ENCODE data around the gene NFYC.

Gene NFYC

DNA sequence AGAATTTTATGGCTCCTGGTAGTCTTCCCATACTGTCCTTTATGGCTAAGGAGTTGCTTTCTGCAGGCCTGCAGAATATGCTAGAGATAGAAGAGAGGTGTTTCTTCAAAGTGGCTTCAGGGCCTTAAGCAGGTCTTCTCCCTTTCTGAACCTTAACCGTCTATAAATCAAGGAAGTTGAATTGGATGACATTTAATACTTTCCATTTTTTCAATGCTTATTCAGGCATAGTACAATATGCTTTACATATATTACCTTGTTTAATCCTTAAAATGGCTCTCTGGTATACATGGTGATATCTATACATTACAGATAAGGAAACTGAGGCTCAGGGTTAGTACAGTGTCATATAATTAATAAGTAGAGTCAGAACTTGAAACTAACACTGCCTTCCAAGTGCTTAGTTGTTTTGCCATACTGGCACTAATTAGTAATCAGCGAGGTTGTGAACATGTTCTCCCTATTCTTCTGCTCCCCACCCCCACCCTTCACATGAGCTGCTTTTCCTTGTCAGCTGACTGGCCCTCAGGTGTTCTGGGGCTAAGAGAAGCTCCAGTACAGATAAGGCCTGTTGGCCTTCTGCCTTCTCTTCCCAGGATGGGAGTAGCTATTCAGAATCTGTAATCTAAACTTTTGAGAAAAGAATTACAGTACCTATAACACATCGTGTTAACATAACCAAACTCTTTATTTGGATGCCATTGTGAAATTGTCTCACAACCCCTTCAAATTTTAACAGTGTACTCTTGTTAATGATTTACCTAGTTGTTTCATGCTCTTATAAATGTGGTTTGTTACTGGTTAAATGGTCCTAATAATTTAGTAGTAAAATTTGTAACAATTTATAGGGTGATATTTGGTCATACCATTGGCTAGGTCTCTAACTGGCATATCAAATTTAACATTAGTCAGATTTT is 13.6 kb downstream of the NFYC start:
- H3K4me1 ChIP-seq (ENCODE audit: control insufficient read depth, insufficient read depth, low read length): no peaks in the 10 kb centered on the region
- H3K27ac ChIP-seq (ENCODE audit: insufficient read depth, low read depth, low read length, poor library complexity, severe bottlenecking): no peak overlapping the region
- no peaks in the 10 kb centered on the region for H3K27me3 ChIP-seq (ENCODE audit: control insufficient read depth, insufficient read depth, low read length, poor library complexity, severe bottlenecking)
- H3K36me3 ChIP-seq (ENCODE audit: control insufficient read depth, insufficient read depth, low read length): no peaks in the 10 kb centered on the region
- H3K4me3 ChIP-seq (ENCODE audit: insufficient read depth, low read depth, low read length): no peak overlapping the region
- WGBS, 2 experiments: 81 to 88% methylated on average over 1 to 3 of the region's 3 CpGs
- no peaks in the 10 kb centered on the region for H3K9me3 ChIP-seq (ENCODE audit: control insufficient read depth, low read length)

- no peaks in the 10 kb centered on the region for H3K9me3 ChIP-seq (ENCODE audit: control insufficient read depth, low read length)
- H3K4me1 ChIP-seq (ENCODE audit: control insufficient read depth, insufficient read depth, low read length): no peaks in the 10 kb centered on the region
- no peaks in the 10 kb centered on the region for H3K27me3 ChIP-seq (ENCODE audit: control insufficient read depth, insufficient read depth, low read length, poor library complexity, severe bottlenecking)
- no peak overlapping the region for H3K4me3 ChIP-seq (ENCODE audit: insufficient read depth, low read depth, low read length)
- no peak overlapping the region for H3K27ac ChIP-seq (ENCODE audit: insufficient read depth, low read depth, low read length, poor library complexity, severe bottlenecking)
- no peaks in the 10 kb centered on the region for H3K36me3 ChIP-seq (ENCODE audit: control insufficient read depth, insufficient read depth, low read length)
- 93 to 96% methylated on average over 4 of the region's 4 CpGs for WGBS, 2 experiments
Measured at GRCh38 chr1:40706626-40707025, 15.1 kb downstream of the NFYC start.

DNA sequence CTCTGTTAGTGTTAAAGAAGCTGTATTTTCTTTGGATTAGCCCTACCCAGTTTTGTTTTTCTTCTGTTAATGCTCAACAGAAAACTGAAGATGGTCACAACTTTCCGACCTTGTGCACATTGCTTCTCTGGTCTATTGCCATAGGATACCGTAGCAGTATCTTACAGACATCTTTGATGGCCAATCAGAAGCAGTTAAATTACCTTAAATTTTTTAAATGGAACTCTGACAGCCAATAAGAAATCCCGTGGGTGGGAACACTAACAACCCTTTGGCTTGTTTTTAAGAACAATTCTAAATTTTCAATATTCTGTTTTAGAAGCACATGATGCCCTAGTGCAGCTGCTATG is 17.2 kb downstream of the NFYC start:
- no peaks in the 10 kb centered on the region for H3K4me1 ChIP-seq (ENCODE audit: control insufficient read depth, insufficient read depth, low read length)

GRCh38 chr1:40709100-40709801 is 17.7 kb downstream of the NFYC start:
- peaks cover 2% of the 10 kb centered on the region for H3K36me3 ChIP-seq (ENCODE audit: control insufficient read depth, insufficient read depth, low read length)
- peak overlapping the region; percentile 71 for H3K4me3 ChIP-seq (ENCODE audit: insufficient read depth, low read depth, low read length)
- H3K27me3 ChIP-seq (ENCODE audit: control insufficient read depth, insufficient read depth, low read length, poor library complexity, severe bottlenecking): no peaks in the 10 kb centered on the region
- peak overlapping the region; percentile 87 for H3K27ac ChIP-seq (ENCODE audit: insufficient read depth, low read depth, low read length, poor library complexity, severe bottlenecking)
- H3K4me1 ChIP-seq (ENCODE audit: control insufficient read depth, insufficient read depth, low read length): no peaks in the 10 kb centered on the region
- H3K9me3 ChIP-seq (ENCODE audit: control insufficient read depth, low read length): no peaks in the 10 kb centered on the region
- WGBS, 2 experiments: 0 to 1% methylated on average over 10 of the region's 10 CpGs

More for the DNA sequence above, 17.2 kb downstream of the NFYC start:
- 0 to 8% methylated on average over 3 of the region's 3 CpGs for WGBS, 2 experiments
- no peaks in the 10 kb centered on the region for H3K9me3 ChIP-seq (ENCODE audit: control insufficient read depth, low read length)
- peak overlapping the region; percentile 71 for H3K4me3 ChIP-seq (ENCODE audit: insufficient read depth, low read depth, low read length)
- peak overlapping the region; percentile 87 for H3K27ac ChIP-seq (ENCODE audit: insufficient read depth, low read depth, low read length, poor library complexity, severe bottlenecking)
- no peaks in the 10 kb centered on the region for H3K27me3 ChIP-seq (ENCODE audit: control insufficient read depth, insufficient read depth, low read length, poor library complexity, severe bottlenecking)
- H3K36me3 ChIP-seq (ENCODE audit: control insufficient read depth, insufficient read depth, low read length): peaks cover 2% of the 10 kb centered on the region

GRCh38 chr1:40709802-40710278 is 18.3 kb downstream of the NFYC start:
- H3K4me3 ChIP-seq (ENCODE audit: insufficient read depth, low read depth, low read length): peak overlapping the region; percentile 71
- WGBS, 2 experiments: 9% methylated on average over 2 to 3 of the region's 3 CpGs
- H3K4me1 ChIP-seq (ENCODE audit: control insufficient read depth, insufficient read depth, low read length): no peaks in the 10 kb centered on the region
- peaks cover 2% of the 10 kb centered on the region for H3K36me3 ChIP-seq (ENCODE audit: control insufficient read depth, insufficient read depth, low read length)
- H3K27me3 ChIP-seq (ENCODE audit: control insufficient read depth, insufficient read depth, low read length, poor library complexity, severe bottlenecking): no peaks in the 10 kb centered on the region
- peak overlapping the region; percentile 87 for H3K27ac ChIP-seq (ENCODE audit: insufficient read depth, low read depth, low read length, poor library complexity, severe bottlenecking)
- H3K9me3 ChIP-seq (ENCODE audit: control insufficient read depth, low read length): no peaks in the 10 kb centered on the region

DNA sequence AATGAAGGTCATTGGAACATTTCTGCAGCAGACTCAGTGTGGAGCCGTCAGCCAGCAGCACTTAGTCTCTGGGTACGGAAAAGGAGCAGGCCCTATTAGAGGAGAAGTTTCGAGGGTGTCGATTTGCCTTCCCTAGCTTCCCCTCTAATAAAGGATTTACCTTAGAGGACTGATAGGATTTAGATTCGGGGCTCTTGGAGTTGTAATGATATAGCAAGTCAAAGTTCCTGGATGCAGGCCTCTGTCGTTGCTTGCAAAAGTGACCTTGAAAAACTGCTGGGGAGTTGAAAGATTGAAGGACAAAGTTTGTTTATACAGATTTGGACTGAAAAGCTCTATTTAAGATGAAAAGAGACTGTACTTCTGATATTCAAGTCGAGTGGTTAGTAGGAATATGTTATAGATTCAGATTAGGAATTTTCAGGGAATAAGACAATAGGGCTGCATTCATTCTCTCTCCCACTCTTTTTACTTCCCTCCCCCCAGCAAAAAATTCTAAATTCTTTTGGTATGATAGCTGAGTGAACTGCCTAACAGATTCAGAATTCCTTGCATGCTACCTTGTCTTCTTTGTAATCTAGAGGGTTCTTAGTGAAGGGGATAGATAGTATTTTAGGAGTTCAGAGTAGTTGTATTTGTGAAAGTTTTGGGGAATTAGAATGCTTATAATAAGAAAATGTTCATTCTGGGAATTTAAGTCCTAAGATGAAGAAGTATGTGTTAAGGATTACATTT is 19.2 kb downstream of the NFYC start:
- 17 to 18% methylated on average over 7 of the region's 7 CpGs for WGBS, 2 experiments
- peak overlapping the region; percentile 71 for H3K4me3 ChIP-seq (ENCODE audit: insufficient read depth, low read depth, low read length)
- H3K27ac ChIP-seq (ENCODE audit: insufficient read depth, low read depth, low read length, poor library complexity, severe bottlenecking): peak overlapping the region; percentile 31
- no peaks in the 10 kb centered on the region for H3K27me3 ChIP-seq (ENCODE audit: control insufficient read depth, insufficient read depth, low read length, poor library complexity, severe bottlenecking)
- H3K4me1 ChIP-seq (ENCODE audit: control insufficient read depth, insufficient read depth, low read length): no peaks in the 10 kb centered on the region
- H3K9me3 ChIP-seq (ENCODE audit: control insufficient read depth, low read length): no peaks in the 10 kb centered on the region
- H3K36me3 ChIP-seq (ENCODE audit: control insufficient read depth, insufficient read depth, low read length): peaks cover 2% of the 10 kb centered on the region

- Histone ChIP-seq H3K27me3 (ENCODE audit: control insufficient read depth, insufficient read depth, low read length, poor library complexity, severe bottlenecking) (no peaks in the 10 kb centered on the region), H3K36me3 (ENCODE audit: control insufficient read depth, insufficient read depth, low read length) (peaks cover 2% of the 10 kb centered on the region), H3K9me3 (ENCODE audit: control insufficient read depth, low read length) (no peaks in the 10 kb centered on the region), H3K27ac (ENCODE audit: insufficient read depth, low read depth, low read length, poor library complexity, severe bottlenecking) (no peak overlapping the region), H3K4me3 (ENCODE audit: insufficient read depth, low read depth, low read length) (peak overlapping the region; percentile 71), H3K4me1 (ENCODE audit: control insufficient read depth, insufficient read depth, low read length) (no peaks in the 10 kb centered on the region)
- WGBS, 2 experiments: 72 to 86% methylated on average over 2 to 3 of the region's 3 CpGs
Measured at GRCh38 chr1:40711465-40712404, 20.2 kb downstream of the NFYC start.

DNA sequence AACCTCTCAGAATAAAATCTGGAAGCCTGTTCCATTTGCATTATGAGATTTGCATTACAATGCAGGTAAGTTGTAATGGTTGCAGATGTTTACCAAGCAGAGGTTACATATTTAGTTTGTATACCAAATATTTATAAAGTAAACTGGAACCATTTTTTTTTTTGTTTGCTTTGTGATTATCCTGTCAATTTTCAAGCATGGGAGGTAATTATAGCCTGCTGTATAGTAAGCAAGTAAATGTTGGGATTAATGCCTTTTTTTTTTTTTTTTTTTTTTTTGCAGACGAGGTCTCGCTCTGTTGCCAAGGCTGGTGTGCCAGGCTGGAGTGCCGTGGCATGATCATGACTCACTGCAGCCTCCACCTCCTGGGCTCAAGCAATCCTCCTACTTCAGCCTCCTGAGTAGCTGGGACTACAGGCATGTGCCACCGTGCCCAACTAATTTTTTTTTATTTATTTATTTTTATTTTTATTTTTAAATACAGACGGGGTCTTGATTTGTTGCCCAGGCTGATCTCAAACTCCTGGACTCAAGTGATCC is 21.0 kb downstream of the NFYC start:
- H3K36me3 ChIP-seq (ENCODE audit: control insufficient read depth, insufficient read depth, low read length): peaks cover 2% of the 10 kb centered on the region
- H3K27me3 ChIP-seq (ENCODE audit: control insufficient read depth, insufficient read depth, low read length, poor library complexity, severe bottlenecking): no peaks in the 10 kb centered on the region
- H3K9me3 ChIP-seq (ENCODE audit: control insufficient read depth, low read length): no peaks in the 10 kb centered on the region
- no peak overlapping the region for H3K4me3 ChIP-seq (ENCODE audit: insufficient read depth, low read depth, low read length)
- 85 to 89% methylated on average over 4 of the region's 5 CpGs for WGBS, 2 experiments
- H3K4me1 ChIP-seq (ENCODE audit: control insufficient read depth, insufficient read depth, low read length): no peaks in the 10 kb centered on the region
- H3K27ac ChIP-seq (ENCODE audit: insufficient read depth, low read depth, low read length, poor library complexity, severe bottlenecking): no peak overlapping the region

DNA sequence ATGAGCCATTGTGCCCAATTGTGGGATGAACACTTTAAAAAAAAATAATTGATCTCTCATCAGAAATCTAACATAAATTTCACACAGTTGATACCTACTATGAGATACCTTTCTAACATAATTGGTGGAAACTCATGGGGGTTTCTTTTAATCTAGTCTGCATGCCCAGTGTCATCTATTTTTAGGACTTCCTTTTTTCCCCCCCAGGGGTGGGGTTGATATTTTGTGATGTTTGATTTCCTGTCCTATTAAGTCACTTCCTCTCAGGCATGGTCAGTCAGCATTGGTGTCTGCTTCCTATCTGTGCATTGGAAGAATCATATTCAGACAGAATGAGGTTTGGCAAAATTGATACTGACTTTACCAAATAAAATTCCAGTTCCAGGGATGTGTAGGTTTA is 21.5 kb downstream of the NFYC start:
- no peaks in the 10 kb centered on the region for H3K4me1 ChIP-seq (ENCODE audit: control insufficient read depth, insufficient read depth, low read length)
- H3K27me3 ChIP-seq (ENCODE audit: control insufficient read depth, insufficient read depth, low read length, poor library complexity, severe bottlenecking): no peaks in the 10 kb centered on the region
- H3K4me3 ChIP-seq (ENCODE audit: insufficient read depth, low read depth, low read length): no peak overlapping the region
- no peaks in the 10 kb centered on the region for H3K9me3 ChIP-seq (ENCODE audit: control insufficient read depth, low read length)
- H3K36me3 ChIP-seq (ENCODE audit: control insufficient read depth, insufficient read depth, low read length): peaks cover 2% of the 10 kb centered on the region
- no peak overlapping the region for H3K27ac ChIP-seq (ENCODE audit: insufficient read depth, low read depth, low read length, poor library complexity, severe bottlenecking)

Data from ectodermal cell (in vitro differentiated cells).